ENCODE measurements around the gene SRRM3. TPM values are rescaled to one million over a fixed set of nuclear protein-coding genes. Genes with fewer than 3 reads are reported as not detected.
"Not testable (repeated sequence)": the region's sequence is repeated elsewhere in the genome, so short reads cannot be mapped to it uniquely, and the experiment has no call there.

The SRRM3 gene
- total RNA-seq, 2 donors from 2014 or later = 4.1 to 5.0 TPM

GRCh38 chr7:76209310-76209709, 7.6 kb downstream of the SRRM3 start:
- DNase-seq = no peak

GRCh38 chr7:76211216-76211615, 9.5 kb downstream of the SRRM3 start:
- no peaks in the 10 kb centered on the region for H3K4me1 ChIP-seq (ENCODE audit: control insufficient read depth, insufficient read depth, low read length)
- H3K27ac Mint-ChIP-seq = no peak overlapping the region
- H3K36me3 ChIP-seq (ENCODE audit: control insufficient read depth, insufficient read depth, low read length) = no peaks in the 10 kb centered on the region
- H3K4me3 Mint-ChIP-seq = no peak overlapping the region
- no peak for TF ChIP-seq CTCF (conservative IDR thresholded peaks at IDR 0.05)
- no peaks in the 10 kb centered on the region for H3K9me3 Mint-ChIP-seq
- DNase-seq = no peak
- H3K27ac ChIP-seq (ENCODE audit: low read depth, low read length) = no peak overlapping the region
- H3K27me3 Mint-ChIP-seq (ENCODE audit: insufficient read depth) = peaks cover 6% of the 10 kb centered on the region
- no peaks in the 10 kb centered on the region for H3K36me3 Mint-ChIP-seq (ENCODE audit: low read depth)
- H3K4me3 ChIP-seq (ENCODE audit: low read length) = no peak overlapping the region
- no peaks in the 10 kb centered on the region for H3K9me3 ChIP-seq (ENCODE audit: control insufficient read depth, low read length)
- no peak overlapping the region for H3K9ac ChIP-seq (ENCODE audit: extremely low read depth, low read length, poor library complexity, severe bottlenecking)
- H3K27me3 ChIP-seq (ENCODE audit: control insufficient read depth, insufficient read depth, low read length, poor library complexity, severe bottlenecking) = no peaks in the 10 kb centered on the region
- no peaks in the 10 kb centered on the region for H3K4me1 Mint-ChIP-seq
- WGBS, 2 experiments (ENCODE audit: insufficient coverage in 1 of 2, insufficient read length in 1 of 2) = 85 to 91% methylated on average over 7 to 11 of the region's 11 CpGs

More at GRCh38 chr7:76209310-76209709, 7.6 kb downstream of the SRRM3 start:
- H3K27me3 Mint-ChIP-seq (ENCODE audit: insufficient read depth) = peaks cover 21% of the 10 kb centered on the region
- no peaks in the 10 kb centered on the region for H3K4me1 Mint-ChIP-seq
- Histone ChIP-seq H3K4me3 (ENCODE audit: low read length) (no peak overlapping the region), H3K27me3 (ENCODE audit: control insufficient read depth, insufficient read depth, low read length, poor library complexity, severe bottlenecking) (peaks cover 5% of the 10 kb centered on the region), H3K9me3 (ENCODE audit: control insufficient read depth, low read length) (no peaks in the 10 kb centered on the region), H3K27ac (ENCODE audit: low read depth, low read length) (no peak overlapping the region), H3K4me1 (ENCODE audit: control insufficient read depth, insufficient read depth, low read length) (no peaks in the 10 kb centered on the region), H3K9ac (ENCODE audit: extremely low read depth, low read length, poor library complexity, severe bottlenecking) (no peak overlapping the region), H3K36me3 (ENCODE audit: control insufficient read depth, insufficient read depth, low read length) (no peaks in the 10 kb centered on the region)
- WGBS, 2 experiments (ENCODE audit: insufficient coverage in 1 of 2, insufficient read length in 1 of 2) = 60 to 81% methylated on average over 1 of the region's 1 CpG
- no peak overlapping the region for H3K4me3 Mint-ChIP-seq
- no peak for TF ChIP-seq CTCF (conservative IDR thresholded peaks at IDR 0.05)
- H3K36me3 Mint-ChIP-seq (ENCODE audit: low read depth) = no peaks in the 10 kb centered on the region
- H3K9me3 Mint-ChIP-seq = no peaks in the 10 kb centered on the region
- H3K27ac Mint-ChIP-seq = no peak overlapping the region

- H3K27me3 ChIP-seq (ENCODE audit: control insufficient read depth, insufficient read depth, low read length, poor library complexity, severe bottlenecking); H3K4me3 ChIP-seq (ENCODE audit: low read length); H3K9me3 Mint-ChIP-seq; H3K4me3 Mint-ChIP-seq; DNase-seq; H3K36me3 Mint-ChIP-seq (ENCODE audit: low read depth); H3K27ac Mint-ChIP-seq; H3K9me3 ChIP-seq (ENCODE audit: control insufficient read depth, low read length); H3K9ac ChIP-seq (ENCODE audit: extremely low read depth, low read length, poor library complexity, severe bottlenecking); H3K4me1 ChIP-seq (ENCODE audit: control insufficient read depth, insufficient read depth, low read length); H3K27me3 Mint-ChIP-seq (ENCODE audit: insufficient read depth); H3K36me3 ChIP-seq (ENCODE audit: control insufficient read depth, insufficient read depth, low read length); H3K27ac ChIP-seq (ENCODE audit: low read depth, low read length): not testable (repeated sequence)
- peaks cover 14% of the 10 kb centered on the region for H3K4me1 Mint-ChIP-seq
- 89% methylated on average over 1 of the region's 4 CpGs; no CpG with 5 or more reads in 1 of the 2 experiments for WGBS, 2 experiments (ENCODE audit: insufficient coverage in 1 of 2, insufficient read length in 1 of 2)
These were observed 13.7 kb downstream of the SRRM3 start for GRCh38 chr7:76215349-76215748.

Data from endodermal cell (in vitro differentiated cells).